HG02623 (cell line): ENCODE data around the gene ROCK2.
"Not testable (repeated sequence)": the region's sequence is repeated elsewhere in the genome, so short reads cannot be mapped to it uniquely, and the experiment has no call there.

Experiments
- ATAC-seq: cut with Tn5 transposase; IDR thresholded peaks from one replicate; pipeline ENCODE4 v1.9.1; 2021; ENCODE audit warnings: moderate library complexity; ENCODE audit not compliant: unreplicated experiment

ROCK2 gene

GRCh38 chr2:11239666-11240462 lies 104.6 kb downstream of the ROCK2 start:
- no peak for ATAC-seq

DNA sequence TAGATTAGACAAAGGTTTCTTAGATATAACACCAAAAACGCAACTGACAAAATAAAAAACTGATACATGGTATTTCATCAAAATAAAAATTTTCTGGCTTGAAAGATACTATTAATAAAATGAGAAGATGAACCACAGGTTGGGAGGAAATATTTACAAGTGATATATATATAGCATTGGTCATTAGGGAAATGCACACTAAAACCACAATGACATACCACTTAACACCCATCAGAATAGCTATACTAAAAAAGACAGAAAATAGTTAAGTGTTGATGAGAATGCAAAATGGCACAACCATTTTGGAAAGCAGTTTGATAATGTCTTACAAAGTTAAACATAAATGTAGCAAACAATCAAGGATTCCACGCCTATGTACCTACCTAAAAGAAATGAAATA lies 105.3 kb downstream of the ROCK2 start:
- no peak for ATAC-seq

- ATAC-seq: no peak
Observed at GRCh38 chr2:11237122-11237521, 107.3 kb downstream of the ROCK2 start.

DNA sequence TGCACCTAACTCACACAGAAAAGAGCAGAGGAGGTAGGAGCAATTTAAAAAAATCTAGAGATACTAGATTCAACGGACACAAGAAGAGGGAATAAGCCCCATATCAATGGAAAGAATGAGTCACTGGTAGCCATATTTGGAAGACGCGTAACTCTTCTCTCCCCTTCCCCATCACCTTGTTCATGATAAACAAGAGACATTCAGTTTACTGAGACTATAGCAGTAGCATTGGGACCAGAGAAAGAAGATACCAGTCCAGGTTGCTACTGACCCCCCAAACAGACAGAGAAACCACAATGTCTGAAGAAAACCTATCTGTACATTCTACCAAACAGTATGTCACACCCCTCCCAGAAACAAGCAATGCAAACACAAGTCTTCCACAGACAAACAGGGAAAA lies 108.1 kb downstream of the ROCK2 start:
- no peak for ATAC-seq

DNA sequence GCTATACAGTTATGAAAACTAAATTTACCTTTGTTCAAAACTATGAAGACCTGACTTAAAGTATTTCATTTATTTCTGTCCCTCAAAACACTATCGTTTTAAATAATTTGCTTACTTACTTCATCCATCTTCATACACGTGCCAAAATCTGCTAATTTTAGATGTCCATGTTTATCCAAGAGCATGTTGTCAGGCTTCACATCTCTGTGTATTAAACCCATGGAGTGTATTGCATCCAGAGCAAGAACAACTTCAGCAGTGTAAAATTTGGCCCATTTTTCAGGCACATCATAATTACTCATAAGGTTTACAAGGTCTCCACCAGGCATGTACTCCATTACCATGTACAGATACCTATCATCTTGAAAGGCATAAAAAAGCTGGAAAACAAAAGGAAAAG lies 108.9 kb downstream of the ROCK2 start:
- no peak for ATAC-seq

DNA sequence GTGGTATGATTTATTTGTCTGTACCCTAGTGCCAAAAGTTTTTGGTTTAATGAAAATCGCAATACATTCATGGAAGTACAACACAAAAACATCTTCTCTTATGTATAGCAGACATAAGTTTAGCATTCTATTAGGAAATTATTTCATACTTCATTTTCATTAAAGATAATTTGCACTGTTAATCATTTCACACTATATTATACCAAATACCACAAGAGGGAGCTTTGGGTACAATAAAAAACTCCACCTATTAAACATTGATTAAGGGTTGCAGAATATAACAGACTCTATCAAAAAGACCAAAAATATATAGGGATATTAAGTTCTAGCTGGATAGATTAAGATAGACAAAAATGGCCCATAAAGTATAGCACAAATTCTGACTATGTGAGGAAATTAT lies 110.1 kb downstream of the ROCK2 start:
- ATAC-seq: no peak

- not testable (repeated sequence) for ATAC-seq
Observed at GRCh38 chr2:11231193-11231592, 113.2 kb downstream of the ROCK2 start.

GRCh38 chr2:11228692-11229091 lies 115.7 kb downstream of the ROCK2 start:
- ATAC-seq: no peak

- ATAC-seq: no peak
Observed at GRCh38 chr2:11227595-11227994, 116.8 kb downstream of the ROCK2 start.

DNA sequence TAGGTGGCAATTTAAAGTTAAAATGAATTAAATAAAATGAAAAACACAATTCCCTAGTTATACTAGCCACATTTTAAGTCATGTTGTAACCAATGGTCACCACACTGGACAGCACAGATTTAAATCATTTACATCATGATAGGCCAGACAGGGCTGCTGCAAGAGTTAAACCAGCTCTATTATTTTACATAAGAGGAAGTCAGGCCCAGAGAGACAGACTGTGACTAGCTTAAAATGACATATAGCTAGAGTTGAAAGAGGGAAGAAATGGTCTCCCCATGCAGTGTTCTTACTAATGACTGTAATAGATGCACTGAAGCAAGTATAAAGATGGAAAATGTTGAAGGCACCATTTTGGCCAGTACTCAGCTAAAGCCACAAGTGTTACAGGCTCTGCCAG lies 119.5 kb downstream of the ROCK2 start:
- ATAC-seq: no peak

GRCh38 chr2:11222845-11223244 lies 121.6 kb downstream of the ROCK2 start:
- ATAC-seq: no peak

GRCh38 chr2:11220445-11220844 lies 124.0 kb downstream of the ROCK2 start:
- ATAC-seq: no peak

GRCh38 chr2:11215407-11215806 lies 129.0 kb downstream of the ROCK2 start:
- ATAC-seq: no peak

DNA sequence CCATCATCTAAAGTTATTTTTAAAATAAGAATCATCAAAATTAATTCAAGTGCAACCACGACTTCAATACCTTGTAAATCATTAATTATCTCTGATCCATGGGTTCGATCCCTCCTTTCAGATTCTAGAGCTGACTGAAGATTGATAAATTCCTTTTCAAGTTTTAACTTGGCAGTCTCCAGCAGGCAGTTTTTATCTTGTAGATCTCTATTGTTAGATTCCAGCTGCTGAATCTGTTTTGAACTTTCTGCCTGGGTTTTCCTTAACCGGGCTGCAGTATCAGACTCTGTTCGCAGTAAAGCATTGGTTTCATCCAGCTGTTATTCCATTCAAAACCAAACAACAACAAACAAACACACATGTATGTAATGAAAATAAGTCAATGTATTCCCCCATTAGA lies 129.7 kb downstream of the ROCK2 start:
- no peak for ATAC-seq

- no peak for ATAC-seq
Observed at GRCh38 chr2:11213975-11214374, 130.5 kb downstream of the ROCK2 start.

DNA sequence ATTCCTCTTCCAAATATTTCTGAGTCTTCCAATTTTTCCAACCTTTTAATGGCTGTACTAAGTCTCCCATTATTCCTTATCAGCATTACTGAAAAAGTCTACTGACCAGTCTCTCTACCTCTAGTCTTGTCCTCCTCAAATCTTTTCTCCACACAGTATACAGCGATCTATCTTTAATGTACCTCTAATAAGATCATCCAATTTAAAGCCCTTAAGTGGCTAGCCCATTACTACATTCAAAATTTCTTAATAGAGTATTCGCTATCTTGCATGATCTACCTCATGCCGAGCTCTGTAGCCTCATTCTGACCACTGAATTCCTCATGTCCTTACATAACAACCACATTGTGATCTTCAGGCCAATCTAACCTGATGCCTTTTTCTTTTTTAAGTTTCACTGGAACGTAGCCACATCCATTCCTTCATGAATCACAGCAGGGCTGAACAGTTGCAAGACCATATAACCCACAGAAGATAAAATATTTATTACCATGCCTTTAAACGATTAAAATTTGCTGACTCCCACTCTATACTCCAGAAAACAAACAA lies 131.3 kb downstream of the ROCK2 start:
- ATAC-seq: no peak

DNA sequence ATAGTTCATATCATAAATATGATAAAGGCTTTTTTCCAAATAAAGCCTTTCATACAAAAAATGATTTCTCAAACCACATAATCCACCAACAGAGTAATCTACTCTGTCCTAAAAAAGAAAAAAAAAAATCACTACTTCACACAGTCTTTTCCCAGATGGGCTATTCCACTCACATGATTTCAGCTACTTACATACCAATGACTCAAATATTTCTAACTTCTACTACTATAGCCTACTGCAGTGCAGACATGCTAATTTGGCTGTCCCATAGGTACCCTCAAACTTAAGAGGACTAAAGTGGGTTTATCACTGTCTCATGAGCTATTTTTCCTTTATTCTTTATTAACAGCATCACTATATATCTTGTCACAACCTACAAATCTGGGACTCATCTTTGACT lies 131.8 kb downstream of the ROCK2 start:
- ATAC-seq: no peak

- ATAC-seq: no peak
Observed at GRCh38 chr2:11208083-11208482, 136.4 kb downstream of the ROCK2 start.

DNA sequence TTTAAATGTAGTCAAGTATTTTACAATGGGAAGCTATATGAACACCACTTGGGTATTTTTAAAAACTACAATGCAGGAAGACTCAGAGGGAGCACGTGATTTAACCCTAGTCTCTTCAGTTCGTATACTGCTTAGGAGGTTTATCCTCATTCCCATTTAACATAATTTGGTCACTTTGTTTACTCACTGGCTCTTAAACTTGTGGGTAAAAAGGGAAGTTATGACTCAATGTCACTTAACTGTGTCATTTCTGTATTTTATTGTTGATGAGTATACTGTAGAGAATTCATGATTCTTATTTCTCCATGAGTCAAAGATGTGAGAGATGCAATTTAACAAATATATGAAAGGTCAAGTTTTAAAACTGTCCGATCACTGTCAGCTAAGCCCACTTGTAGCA lies 141.0 kb downstream of the ROCK2 start:
- ATAC-seq: no peak

DNA sequence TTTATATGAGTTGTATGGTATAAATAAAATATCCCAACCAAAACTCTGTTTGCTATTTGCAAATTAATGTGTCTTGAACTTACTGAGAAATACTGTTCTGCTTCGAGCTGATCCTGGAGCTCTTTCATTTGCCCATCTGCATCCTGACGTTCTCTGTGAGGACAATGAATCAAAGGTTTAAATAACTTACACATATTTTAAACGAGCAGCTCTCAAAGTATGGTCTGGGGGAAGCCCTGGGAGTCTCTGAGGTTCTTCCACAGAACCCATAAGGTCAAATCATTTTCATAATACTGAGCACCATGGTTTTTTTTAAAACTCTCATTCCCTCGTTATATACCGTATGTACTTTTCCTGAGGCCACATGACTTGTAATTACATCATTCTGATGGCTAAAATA lies 142.5 kb downstream of the ROCK2 start:
- ATAC-seq: no peak

- ATAC-seq: no peak
Observed at GRCh38 chr2:11200651-11201050, 143.8 kb downstream of the ROCK2 start.

DNA sequence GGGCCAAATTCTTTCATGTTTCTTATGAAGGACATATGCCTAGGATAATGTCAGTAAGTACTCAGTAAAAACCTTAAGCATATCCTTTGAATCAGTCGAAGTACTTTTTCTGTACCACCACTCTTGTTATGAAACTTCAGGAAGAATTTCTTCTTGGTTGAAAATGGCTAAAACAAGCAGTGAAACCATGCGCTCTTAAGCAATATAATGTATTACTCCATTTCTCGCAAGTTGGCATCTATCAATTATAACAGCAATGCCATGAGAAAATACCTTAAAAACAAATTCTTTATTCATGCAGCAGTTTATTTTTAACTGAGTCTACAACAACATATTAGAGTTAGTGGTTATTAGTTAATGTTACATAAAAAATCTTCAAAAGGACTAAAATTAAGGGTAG lies 148.2 kb downstream of the ROCK2 start:
- ATAC-seq: no peak

- no peak for ATAC-seq
Observed at GRCh38 chr2:11187731-11188130, 156.7 kb downstream of the ROCK2 start.
